Upper lobe of left lung (tissue), 6 donors: Measurements from ENCODE around the gene PHOSPHO2. TPM values are rescaled to one million over a fixed set of nuclear protein-coding genes. Genes with fewer than 3 reads are reported as not detected.

Experiments used
- ATAC-seq, 2 donors: fragments of 200-7000 bp; cut with Tn5 transposase; one replicate each; pipeline ENCODE4 v1.9.1; 2022; ENCODE audit warnings: mild to moderate bottlenecking in 2 of 2, moderate library complexity in 2 of 2; ENCODE audit not compliant: low FRiP score in 2 of 2
- DNase-seq, 2 donors: peaks; one replicate each; pipeline ENCODE4 v3.0.0-alpha.2; 2019 to 2020
- H3K27ac ChIP-seq, 4 donors: fragments of 200-600 bp; sonication (generic); one replicate each; pipeline ENCODE4 v1.5.1; 2016 to 2019
- H3K27me3 ChIP-seq, 4 donors: fragments of 200-600 bp; sonication (generic); one replicate each; pipeline ENCODE4 v1.5.1; 2017 to 2019
- H3K36me3 ChIP-seq, 4 donors: fragments of 200-600 bp; sonication (generic); one replicate each; pipeline ENCODE4 v1.5.1; 2016 to 2019
- H3K4me1 ChIP-seq, 4 donors: fragments of 200-600 bp; sonication (generic); one replicate each; pipeline ENCODE4 v1.5.1; 2018 to 2019
- H3K4me3 ChIP-seq, 4 donors: fragments of 200-600 bp; sonication (generic); one replicate each; pipeline ENCODE4 v1.5.1; 2017 to 2019; ENCODE audit warnings: mild to moderate bottlenecking in 2 of 4, moderate library complexity in 1 of 4
- H3K9me3 ChIP-seq, 4 donors: fragments of 200-600 bp; sonication (generic); one replicate each; pipeline ENCODE4 v1.5.1; 2018 to 2019
- EP300 ChIP-seq, 4 donors: sonication (generic); formaldehyde crosslinking; IDR thresholded peaks; one replicate each; pipeline ENCODE4 v1.5.1; 2017; ENCODE audit warnings: antibody characterized with exemption in 4 of 4, control low read depth in 2 of 4
- POLR2A ChIP-seq, 4 donors: fragments of 450-650 bp; IDR thresholded peaks; one replicate each; pipeline ENCODE4 v1.5.1; 2016 to 2017; ENCODE audit warnings: antibody characterized with exemption in 4 of 4, mild to moderate bottlenecking in 2 of 4
- POLR2AphosphoS5 ChIP-seq, 2 donors: sonication (generic); formaldehyde crosslinking; IDR thresholded peaks; one replicate each; pipeline ENCODE4 v1.5.1; 2017; ENCODE audit warnings: antibody characterized with exemption in 2 of 2
- WGBS, 2 donors: methylation state at CpG; one replicate each; pipeline ENCODE4 v1.1.5; 2017 to 2018; 5-methylcytosine and 5-hydroxymethylcytosine counted together
- small RNA-seq, 4 donors: library from RNA; depleted of rRNA; stranded (forward); fragments of <200 nt; gene quantifications; one replicate each; pipeline ENCODE3, GENCODE V24; 2016
- total RNA-seq, 6 donors: library from RNA; depleted of rRNA in 4 of 6; stranded (reverse); fragments of >200 nt in 4 of 6; gene quantifications; one replicate each; pipeline versions ENCODE4 v1.1.0 to v1.2.1, GENCODE V29; 2016 to 2021
- TF ChIP-seq, protein P1 (sequence below), 6 experiments: fragments of 450-650 bp in 4 of 6; fragments of 200-600 bp in 2 of 6; sonication (generic) in 2 of 6; IDR thresholded peaks; one replicate each; pipeline ENCODE4 v1.5.1; 2016 to 2019; ENCODE audit warnings: antibody characterized with exemption in 6 of 6
- donor health status: DM: no; HTN: no; CAD: no; lungs with moderate emphysema.
- donor health status: DM: no; HTN: yes; CAD: no; lungs with severe emphysema.

The PHOSPHO2 gene
- total RNA-seq, 6 donors from 2014 or later = 3.7 to 29.3 (median 5.3) TPM

DNA sequence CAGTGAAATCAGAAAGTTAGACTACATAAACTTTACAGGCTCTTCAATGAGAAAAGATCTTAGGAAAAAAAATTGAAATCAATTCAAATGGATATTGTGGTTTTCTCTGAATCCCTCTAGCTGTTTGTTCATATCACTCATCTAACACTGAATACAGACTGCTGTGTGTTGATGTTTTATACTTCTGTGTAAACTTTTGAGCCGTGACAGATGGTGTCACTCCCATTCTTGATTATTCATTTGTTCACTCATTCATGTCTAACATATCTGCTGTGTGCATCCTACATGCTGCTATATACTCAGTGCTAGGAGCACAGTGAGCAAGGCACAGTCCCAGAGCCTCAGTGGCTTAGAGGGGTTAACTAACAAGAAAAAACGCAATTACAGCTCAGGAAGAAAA is 52.0 kb downstream of the PHOSPHO2 start:
- no peak for ATAC-seq
- H3K36me3 ChIP-seq = no peaks in the 10 kb centered on the region
- no peaks in the 10 kb centered on the region for H3K9me3 ChIP-seq
- DNase-seq = no peak
- no peak overlapping the region for H3K27ac ChIP-seq
- no peaks in the 10 kb centered on the region for H3K27me3 ChIP-seq
- WGBS, 2 donors = 83 to 88% methylated on average over 2 of the region's 2 CpGs
- no peaks in the 10 kb centered on the region for H3K4me1 ChIP-seq
- TF ChIP-seq, protein P1, sequence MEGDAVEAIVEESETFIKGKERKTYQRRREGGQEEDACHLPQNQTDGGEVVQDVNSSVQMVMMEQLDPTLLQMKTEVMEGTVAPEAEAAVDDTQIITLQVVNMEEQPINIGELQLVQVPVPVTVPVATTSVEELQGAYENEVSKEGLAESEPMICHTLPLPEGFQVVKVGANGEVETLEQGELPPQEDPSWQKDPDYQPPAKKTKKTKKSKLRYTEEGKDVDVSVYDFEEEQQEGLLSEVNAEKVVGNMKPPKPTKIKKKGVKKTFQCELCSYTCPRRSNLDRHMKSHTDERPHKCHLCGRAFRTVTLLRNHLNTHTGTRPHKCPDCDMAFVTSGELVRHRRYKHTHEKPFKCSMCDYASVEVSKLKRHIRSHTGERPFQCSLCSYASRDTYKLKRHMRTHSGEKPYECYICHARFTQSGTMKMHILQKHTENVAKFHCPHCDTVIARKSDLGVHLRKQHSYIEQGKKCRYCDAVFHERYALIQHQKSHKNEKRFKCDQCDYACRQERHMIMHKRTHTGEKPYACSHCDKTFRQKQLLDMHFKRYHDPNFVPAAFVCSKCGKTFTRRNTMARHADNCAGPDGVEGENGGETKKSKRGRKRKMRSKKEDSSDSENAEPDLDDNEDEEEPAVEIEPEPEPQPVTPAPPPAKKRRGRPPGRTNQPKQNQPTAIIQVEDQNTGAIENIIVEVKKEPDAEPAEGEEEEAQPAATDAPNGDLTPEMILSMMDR (IDR thresholded peaks at IDR 0.05) = no peak
- TF ChIP-seq POLR2A (IDR thresholded peaks at IDR 0.05) (no peak), POLR2AphosphoS5 (IDR thresholded peaks at IDR 0.05) (no peak), EP300 (IDR thresholded peaks at IDR 0.05) (no peak)
- no peak overlapping the region for H3K4me3 ChIP-seq

DNA sequence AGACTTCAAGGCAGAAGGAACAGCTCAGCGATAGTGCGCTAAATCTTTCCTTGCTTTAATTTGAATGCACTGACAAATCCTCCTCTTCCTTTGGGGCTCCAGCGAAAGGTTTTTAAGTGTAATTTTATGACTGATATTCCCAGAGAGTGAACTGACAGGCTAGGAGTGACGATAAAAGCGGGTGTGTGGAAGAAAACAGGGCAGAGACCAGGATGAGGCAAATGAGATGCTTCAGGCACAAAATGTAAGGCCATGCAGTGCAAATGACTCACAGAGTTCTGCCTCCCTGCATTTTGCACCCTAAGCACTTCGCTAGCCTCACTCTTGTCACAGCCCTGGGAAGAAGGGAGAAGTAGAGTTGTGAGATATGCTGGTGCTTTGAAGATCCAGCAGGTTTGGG is 54.0 kb downstream of the PHOSPHO2 start:
- no peaks in the 10 kb centered on the region for H3K4me1 ChIP-seq
- no peaks in the 10 kb centered on the region for H3K9me3 ChIP-seq
- 78 to 81% methylated on average over 6 of the region's 6 CpGs for WGBS, 2 donors
- no peak overlapping the region for H3K27ac ChIP-seq
- no peak for DNase-seq
- no peaks in the 10 kb centered on the region for H3K27me3 ChIP-seq
- no peak for ATAC-seq
- no peak overlapping the region for H3K4me3 ChIP-seq
- TF ChIP-seq, protein P1 (IDR thresholded peaks at IDR 0.05) = no peak
- TF ChIP-seq EP300 (IDR thresholded peaks at IDR 0.05) (no peak), POLR2A (IDR thresholded peaks at IDR 0.05) (no peak), POLR2AphosphoS5 (IDR thresholded peaks at IDR 0.05) (no peak)
- no peaks in the 10 kb centered on the region for H3K36me3 ChIP-seq

Small RNA genes lying within 50 kb of the gene (small RNA-seq; reads per million reads assigned to genes)
- 0 reads per million in 4 donors for gene RF00432

Other genes with a start within 250 kb of the PHOSPHO2 start
- gene BBS5, start 215.0 kb upstream of the PHOSPHO2 start, total RNA-seq = 10 to 100 TPM in 2 of 6 donors, 1 to 10 TPM in 4; 5.8 to 20.8 (median 7.2) TPM
- 1 to 10 TPM in 3 of 6 donors, under 1 TPM in 2, not detected in 1; 0.40 to 3.1 (median 1.3) TPM for gene KLHL41, start 184.8 kb upstream of the PHOSPHO2 start, total RNA-seq
- gene FASTKD1, start 120.6 kb upstream of the PHOSPHO2 start, total RNA-seq = 10 to 100 TPM; 14.7 to 21.7 (median 18.4) TPM
- 10 to 100 TPM; 27.3 to 69.5 (median 46.2) TPM for gene PPIG, start 110.1 kb upstream of the PHOSPHO2 start, total RNA-seq
- gene CFAP210, start 64 bp upstream of the PHOSPHO2 start, total RNA-seq = 10 to 100 TPM in 1 of 6 donors, 1 to 10 TPM in 4, not detected in 1; 1.4 to 14.7 (median 2.6) TPM
- gene KLHL23, start 39.4 kb downstream of the PHOSPHO2 start, total RNA-seq = 10 to 100 TPM in 1 of 6 donors, 1 to 10 TPM in 5; 6.0 to 10.0 (median 7.7) TPM
- gene SSB, start 104.4 kb downstream of the PHOSPHO2 start, total RNA-seq = 100 to 1,000 TPM in 1 of 6 donors, 10 to 100 TPM in 5; 29.3 to 111 (median 55.7) TPM
- 10 to 100 TPM; 13.4 to 37.1 (median 31.2) TPM for gene METTL5, start 130.4 kb downstream of the PHOSPHO2 start, total RNA-seq
- 100 to 1,000 TPM in 2 of 6 donors, 10 to 100 TPM in 4; 27.8 to 126 (median 44.7) TPM for gene UBR3, start 133.0 kb downstream of the PHOSPHO2 start, total RNA-seq